Kidney glomerular epithelial cell (primary cell): Measurements from ENCODE around the gene TFDP1.
"Not testable (repeated sequence)": the region's sequence is repeated elsewhere in the genome, so short reads cannot be mapped to it uniquely, and the experiment has no call there.

Experiments
- DNase-seq: peaks from one replicate; lab custom pipeline; 2025; lab: John Stamatoyannopoulos, UW

The TFDP1 gene

GRCh38 chr13:113573065-113573464 is 11.5 kb upstream of the TFDP1 start:
- DNase-seq, result no peak

GRCh38 chr13:113576597-113576996 is 8.0 kb upstream of the TFDP1 start:
- no peak for DNase-seq

DNA sequence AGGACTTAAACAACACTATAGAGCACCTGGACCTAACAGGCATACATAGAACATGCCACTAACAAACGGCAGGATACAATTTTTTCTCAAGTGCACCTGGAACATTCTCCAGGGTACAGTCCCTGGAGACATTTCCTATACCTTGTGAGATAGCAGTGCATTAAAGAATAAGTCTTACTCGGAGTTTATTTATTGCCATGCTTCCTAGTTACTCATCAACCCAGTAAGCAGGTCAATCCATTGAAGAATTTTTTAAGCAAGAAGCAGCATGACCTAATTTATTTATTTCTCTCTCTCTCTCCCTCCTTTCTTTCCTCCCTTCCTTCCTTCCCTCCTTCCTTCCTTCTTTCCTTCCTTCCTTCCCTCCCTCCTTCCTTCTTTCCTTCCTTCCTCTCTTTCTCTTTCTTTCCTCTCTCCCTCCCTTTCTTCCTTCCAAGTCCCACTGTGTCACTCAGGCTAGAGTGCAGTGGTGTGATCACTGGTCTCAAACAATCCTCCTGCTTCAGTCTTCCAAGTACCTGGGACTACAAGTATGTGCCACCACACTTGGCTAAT is 6.6 kb upstream of the TFDP1 start:
- no peak for DNase-seq

DNA sequence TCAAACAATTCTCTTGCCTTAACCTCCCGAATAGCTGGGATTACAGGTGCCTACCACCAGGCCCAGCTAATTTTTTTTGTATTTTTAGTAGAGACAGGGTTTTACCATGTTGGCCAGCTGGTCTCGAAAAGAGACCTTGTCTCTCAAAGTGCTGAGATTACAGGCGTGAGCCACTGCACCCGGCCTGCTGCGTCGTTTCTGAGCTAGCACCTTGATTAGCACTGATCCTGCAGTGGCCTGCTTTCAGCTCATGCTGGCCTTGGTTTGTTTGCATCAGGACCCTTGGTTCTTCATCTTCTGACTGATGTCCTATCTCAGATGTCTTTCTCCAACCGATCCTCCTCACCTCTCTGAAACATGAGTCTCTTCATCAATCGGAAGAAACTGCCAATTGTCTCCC is 4.9 kb upstream of the TFDP1 start:
- DNase-seq, result no peak

DNA sequence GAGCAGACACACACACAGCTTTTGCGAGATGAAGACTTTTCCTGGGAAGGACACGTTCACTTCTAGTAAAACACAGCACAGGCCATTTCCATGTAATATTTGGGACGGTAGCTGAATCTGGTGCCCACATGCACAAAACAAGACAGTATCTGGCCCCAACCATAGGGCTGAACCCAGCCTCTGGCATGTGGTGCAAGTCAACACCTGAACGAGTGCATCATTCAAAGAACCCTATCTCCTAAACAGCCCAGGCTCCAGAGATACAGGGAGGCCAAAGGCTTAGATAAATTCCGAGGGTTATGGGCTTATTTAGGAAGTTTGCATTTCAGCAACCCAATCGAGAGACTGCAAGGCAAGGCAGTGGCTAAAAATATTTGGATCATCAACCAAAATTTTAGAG is 2.7 kb upstream of the TFDP1 start:
- no peak for DNase-seq

DNA sequence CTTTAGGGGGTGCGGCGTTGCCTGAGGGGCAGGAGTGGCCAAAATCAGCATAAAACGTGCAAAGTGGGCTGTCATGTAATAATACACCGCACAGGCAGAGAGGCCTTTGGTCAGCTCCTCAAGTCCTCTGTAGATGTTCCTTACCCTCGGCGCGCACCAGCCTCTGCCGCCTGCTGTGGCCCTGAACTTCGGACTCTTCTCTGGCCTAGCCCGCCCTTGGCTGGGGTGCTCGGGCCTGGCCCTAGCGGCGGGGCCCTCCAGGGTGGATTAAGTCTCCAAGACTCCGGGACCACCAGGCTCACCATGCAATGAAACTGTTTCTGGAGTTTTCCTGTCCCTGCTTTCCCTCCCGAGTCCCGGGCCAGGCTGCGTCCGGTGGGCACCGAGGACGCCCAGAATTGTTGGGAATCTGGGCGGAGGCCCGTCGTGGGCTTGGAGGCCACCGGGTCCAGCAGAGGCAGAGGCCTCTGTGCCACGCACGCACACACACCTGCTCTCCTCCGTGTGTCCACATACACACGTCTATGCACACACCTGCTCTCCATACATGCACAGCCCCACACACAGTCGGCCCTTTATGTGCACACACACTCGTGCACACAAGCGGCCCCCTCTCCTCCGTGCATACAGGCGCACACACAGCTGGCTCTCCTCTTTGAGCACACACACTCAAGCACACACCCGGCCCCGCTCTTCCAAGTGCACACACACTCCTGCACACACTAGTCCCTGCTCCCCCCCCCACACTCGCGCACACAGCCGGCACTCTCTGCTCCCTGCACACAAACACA is 1.5 kb upstream of the TFDP1 start:
- no peak for DNase-seq

GRCh38 chr13:113584870-113585671 is 518 bp downstream of the TFDP1 start:
- DNase-seq, result no peak

GRCh38 chr13:113585896-113586295 is 1.3 kb downstream of the TFDP1 start:
- DNase-seq, result no peak

- DNase-seq, result no peak
Measured at GRCh38 chr13:113586661-113587479, 2.3 kb downstream of the TFDP1 start.

GRCh38 chr13:113588394-113589111 is 4.0 kb downstream of the TFDP1 start:
- DNase-seq, result no peak

- DNase-seq, result no peak
Measured at GRCh38 chr13:113589251-113589960, 4.9 kb downstream of the TFDP1 start.

- no peak for DNase-seq
Measured at GRCh38 chr13:113589961-113590339, 5.4 kb downstream of the TFDP1 start.

DNA sequence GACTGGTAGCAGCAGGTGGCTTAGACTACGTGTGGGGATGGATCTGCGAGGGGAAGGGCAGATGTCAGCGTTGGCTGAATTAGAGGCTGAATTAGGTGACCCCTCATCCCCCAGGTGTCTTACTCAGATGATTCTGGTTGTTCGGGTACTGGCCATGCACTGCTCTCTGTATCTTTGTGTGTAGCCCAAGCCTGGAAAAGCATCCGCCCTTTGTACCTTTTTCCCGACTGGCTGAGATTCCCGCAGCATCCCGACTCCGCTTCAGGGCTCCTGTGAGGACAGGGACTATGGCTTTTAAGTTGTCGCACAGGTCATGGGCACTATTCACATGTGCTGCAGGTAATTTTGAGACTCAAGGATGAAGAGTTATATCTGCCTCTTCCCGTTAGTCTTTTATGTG is 7.2 kb downstream of the TFDP1 start:
- DNase-seq, result no peak

- DNase-seq, result no peak
Measured at GRCh38 chr13:113592571-113592970, 8.0 kb downstream of the TFDP1 start.

DNA sequence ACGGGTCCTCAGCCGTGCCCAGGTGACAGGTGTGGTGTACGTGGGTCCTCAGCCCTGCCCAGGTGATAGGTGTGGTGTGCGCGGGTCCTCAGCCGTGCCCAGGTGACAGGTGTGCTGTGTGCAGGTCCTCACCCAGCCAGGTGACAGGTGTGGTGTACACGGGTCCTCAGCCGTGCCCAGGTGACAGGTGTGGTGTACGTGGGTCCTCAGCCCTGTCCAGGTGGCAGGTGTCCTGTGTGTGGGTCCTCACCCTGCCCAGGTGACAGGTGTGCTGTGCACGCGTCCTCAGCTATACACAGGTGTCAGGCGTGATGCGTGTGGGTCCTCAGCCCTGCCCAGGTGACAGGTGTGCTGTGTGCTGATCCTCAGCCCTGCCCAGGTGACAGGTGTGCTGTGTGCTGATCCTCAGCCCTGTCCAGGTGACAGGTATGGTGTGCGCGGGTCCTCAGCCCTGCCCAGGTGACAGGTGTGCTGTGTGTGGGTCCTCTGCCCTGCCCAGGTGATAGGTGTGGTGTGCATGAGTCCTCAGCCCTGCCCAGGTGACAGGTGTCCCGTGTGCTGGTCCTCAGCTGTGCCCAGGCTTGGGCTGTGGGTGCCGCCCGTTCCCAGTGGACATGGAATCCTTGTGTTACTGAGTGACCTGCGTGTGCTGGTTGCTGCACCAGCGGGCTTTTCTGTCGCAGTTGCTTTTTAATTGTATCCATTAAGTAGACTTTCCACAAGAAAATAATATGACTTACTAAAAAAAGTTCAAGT is 9.7 kb downstream of the TFDP1 start:
- not testable (repeated sequence) for DNase-seq

GRCh38 chr13:113595131-113595530 is 10.6 kb downstream of the TFDP1 start:
- DNase-seq, result no peak

DNA sequence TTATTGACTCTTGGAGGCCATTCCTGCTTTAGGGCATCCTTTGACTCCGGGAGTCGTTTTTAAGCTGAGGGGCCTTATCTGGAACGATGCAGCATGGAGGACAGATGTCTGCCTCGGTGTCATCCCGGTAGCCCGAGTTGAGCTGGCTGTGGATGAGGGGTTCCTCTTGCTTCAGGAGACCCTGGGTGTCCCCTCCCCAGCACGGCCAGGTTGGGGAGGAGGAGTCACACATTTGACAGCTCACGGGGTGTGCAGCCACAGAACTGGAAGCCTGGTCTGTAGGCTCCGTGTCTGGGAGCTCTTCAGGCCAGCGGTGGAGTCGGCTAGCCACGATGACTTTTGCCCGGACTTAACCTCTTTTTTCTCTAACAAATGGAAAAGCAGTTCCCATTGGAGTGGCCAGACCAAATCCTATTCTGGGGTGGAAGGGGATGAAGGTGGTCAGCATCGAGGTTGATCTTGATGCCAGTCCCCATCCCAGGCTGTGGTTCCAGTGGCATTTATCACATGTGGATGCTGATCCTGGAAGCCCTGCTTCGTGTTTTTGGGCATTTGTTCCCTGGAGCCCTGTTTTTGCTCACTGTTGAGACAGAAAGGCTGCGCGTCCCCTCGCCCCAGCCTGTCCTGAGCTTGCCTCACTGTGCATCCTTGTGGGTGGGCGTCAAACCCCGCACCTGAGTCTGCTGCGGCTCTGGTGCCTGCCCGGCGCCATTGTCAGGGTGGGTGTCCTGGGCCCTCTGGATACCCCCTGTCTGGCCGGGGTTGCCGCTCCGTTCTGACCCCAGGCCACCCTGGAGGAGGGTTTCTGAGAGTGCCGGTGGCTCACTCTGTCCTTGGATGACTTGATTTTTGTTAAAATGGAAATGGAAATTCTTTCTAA is 12.0 kb downstream of the TFDP1 start:
- DNase-seq, result no peak

GRCh38 chr13:113597391-113598080 is 13.0 kb downstream of the TFDP1 start:
- DNase-seq, result no peak

DNA sequence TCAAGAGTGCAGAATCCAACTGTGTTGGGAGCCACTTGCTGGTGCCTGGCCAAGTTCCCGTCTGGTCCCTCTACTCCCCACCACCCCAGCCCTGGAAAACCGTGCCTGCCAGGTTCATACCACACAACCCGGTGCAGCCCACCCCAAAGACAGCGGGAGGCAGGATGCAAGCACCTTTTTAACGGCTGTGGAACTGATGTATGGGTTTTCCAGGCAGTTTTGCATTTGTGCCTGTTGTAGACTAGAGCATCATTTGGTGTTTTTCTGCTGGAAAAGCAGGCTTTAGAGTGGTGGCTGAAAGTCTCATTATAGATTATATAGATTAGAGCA is 13.5 kb downstream of the TFDP1 start:
- DNase-seq, result no peak
